ENCODE results near the gene NPL.
A peak's percentile ranks its signal among the peaks of the same experiment; 100 is the strongest.

The NPL gene

DNA sequence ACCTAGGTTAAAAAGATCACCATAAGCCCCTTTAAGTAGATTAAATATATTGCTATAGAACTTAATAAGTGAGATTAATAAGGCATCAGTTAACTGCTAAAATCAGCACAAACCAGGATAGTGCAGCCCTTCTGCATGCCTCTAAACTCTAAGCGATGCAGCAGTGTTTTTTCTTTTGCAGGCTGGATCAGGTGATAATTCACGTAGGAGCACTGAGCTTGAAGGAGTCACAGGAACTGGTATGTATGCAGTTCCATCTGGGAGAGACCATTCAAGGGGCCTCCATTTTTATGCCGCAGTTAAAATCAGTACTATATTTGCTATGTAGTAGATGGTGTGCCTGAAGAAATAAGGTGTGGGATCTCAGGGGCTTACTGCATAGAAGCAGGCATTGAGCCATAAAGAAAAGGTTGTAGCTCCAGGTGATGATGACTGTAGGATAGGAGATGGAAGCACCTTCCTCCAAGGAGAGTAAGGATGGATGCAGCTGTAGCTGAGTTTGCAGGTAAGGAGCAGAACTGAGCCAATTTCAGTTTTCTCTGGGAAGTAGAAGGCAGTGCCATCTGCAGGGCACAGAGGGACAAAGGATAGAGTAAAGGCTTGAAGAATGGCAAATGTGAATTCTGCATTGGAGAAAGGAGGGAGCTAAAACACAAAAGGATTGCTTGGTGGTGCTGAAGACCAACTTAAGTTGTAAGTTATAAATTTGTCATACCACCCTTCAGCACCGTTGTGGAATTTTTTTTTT, 22.6 kb downstream of the NPL start:
- DNase-seq (ENCODE audit: low read depth in 2 of 3, low spot score in 1 of 3): no peak

- DNase-seq (ENCODE audit: low read depth in 2 of 3, low spot score in 1 of 3): no peak
These were observed 27.3 kb downstream of the NPL start for GRCh38 chr1:182816863-182817262.

- DNase-seq (ENCODE audit: low read depth in 2 of 3, low spot score in 1 of 3): no peak
These were observed 28.2 kb downstream of the NPL start for GRCh38 chr1:182817802-182818201.

GRCh38 chr1:182823220-182823619, 33.6 kb downstream of the NPL start:
- no peak for DNase-seq (ENCODE audit: low read depth in 2 of 3, low spot score in 1 of 3)

DNA sequence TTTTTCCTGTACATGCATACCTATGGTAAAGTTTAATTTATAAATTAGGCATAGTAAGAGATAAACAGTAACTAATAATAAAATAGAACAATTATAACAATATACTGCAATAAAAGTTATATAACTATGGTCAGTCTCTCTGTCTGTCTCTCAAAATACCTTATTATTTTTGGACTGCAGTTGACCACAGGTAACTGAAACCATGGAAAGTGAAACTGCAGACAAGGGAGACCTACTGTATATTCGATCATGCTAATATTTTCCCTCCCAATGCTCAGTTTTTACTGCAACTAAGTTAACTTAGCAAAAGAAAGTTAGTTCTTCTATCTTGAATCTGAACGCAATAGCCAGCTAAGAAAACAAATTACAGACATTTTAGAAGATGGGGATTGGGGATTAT, 37.3 kb downstream of the NPL start:
- no peak for DNase-seq (ENCODE audit: low read depth in 2 of 3, low spot score in 1 of 3)

- no peak for DNase-seq (ENCODE audit: low read depth in 2 of 3, low spot score in 1 of 3)
These were observed 39.8 kb downstream of the NPL start for GRCh38 chr1:182829285-182829932.

DNA sequence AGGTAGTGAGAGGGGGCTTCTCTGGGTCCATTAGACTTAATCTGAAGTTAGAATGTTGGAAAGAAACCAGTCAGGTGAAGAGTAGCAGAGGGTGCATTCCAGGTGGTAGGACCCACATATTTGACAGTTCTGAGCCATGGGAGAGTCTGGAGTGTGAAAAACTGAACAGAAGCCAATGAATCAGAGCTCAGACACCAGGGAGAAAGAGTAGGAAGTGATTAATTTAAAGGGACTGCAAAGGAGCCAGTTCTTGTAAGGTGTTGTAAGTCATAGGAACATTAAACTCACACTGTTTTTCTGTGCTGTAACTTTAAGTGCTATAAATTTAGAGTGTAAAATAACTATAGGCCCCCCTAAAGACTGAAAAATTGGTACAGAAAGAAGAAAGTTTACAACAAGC, 43.7 kb downstream of the NPL start:
- no peak for DNase-seq (ENCODE audit: low read depth in 2 of 3, low spot score in 1 of 3)

- no peak for DNase-seq (ENCODE audit: low read depth in 2 of 3, low spot score in 1 of 3)
These were observed 44.8 kb downstream of the NPL start for GRCh38 chr1:182834326-182834725.

- DNase-seq (ENCODE audit: low read depth in 2 of 3, low spot score in 1 of 3): no peak
These were observed 46.2 kb downstream of the NPL start for GRCh38 chr1:182835806-182836205.

DNA sequence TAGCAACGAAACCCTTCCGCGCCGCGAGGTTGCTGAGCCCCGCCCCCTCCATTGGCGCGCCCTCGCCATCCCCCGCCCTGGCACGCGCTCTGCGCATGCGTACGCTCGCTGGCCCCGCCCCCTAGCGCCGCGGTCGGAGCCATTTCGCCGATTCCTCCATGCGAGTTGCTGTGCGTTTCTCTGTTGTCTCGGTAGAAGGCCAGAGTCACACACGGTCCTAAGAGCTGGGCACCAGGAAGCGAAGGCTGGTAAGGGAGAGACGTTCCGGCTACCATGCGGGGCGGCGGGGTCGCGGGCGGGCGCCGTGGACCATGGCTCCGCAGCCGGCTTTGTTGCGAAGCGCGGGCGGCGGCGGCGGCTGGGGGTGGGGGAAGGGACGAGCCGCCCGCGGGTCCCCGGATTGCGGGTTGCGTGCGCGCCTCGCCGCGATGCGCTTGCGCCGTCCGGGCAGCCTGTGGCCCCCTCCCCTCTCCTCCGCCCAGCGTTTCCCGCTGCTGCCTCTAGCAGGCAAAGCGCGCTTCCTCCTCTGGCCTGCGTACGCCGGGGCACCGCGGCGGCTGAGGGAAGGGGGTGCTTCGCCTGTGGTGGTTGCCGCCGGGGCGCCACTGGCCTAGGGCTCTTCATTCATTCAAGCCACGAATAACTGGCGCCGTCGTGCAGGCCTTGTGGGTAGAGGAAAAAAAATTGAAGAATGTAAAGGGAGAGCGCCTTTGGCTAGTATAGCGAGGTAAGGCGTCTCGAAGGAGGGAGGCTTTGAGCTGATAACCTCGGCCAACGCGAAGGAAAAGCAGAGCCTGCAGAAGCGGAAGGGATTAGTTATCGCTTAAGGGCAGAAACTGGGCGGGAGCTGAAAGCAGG, 49.9 kb downstream of the NPL start, which contains the start of gene DHX9:
DHX9 (plus strand) TSS at position 139 of the 858 bp plus-strand sequence. CDS start 3,220 bp downstream, outside the sequence.
- DNase-seq (ENCODE audit: low read depth in 2 of 3, low spot score in 1 of 3): peak; percentile 89 to 93 (median 92)

GRCh38 chr1:182841368-182841988, 51.9 kb downstream of the NPL start:
- DNase-seq (ENCODE audit: low read depth in 2 of 3, low spot score in 1 of 3): no peak

GRCh38 chr1:182842265-182842664, 52.7 kb downstream of the NPL start:
- DNase-seq (ENCODE audit: low read depth in 2 of 3, low spot score in 1 of 3): no peak

DNA sequence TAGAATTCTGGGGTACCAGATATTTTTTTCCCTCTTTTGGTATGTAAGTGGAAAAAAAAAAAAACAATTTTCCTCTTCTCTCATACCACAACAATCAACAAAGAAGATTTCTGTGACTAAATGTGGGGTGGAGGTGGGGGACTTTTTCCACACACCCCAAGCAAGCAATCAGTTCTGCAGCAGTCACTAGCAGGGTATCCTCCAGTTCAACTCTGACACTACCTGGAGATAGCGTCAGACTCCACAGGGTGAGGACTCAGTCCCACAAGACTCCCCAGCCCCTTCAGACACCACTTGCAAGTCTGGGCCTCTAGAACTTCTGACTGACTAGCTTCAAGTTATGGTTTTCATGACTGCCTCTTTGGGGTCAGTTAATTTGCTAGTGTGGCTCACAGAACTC, 55.8 kb downstream of the NPL start:
- peak in 1 of 3 donors; percentile 16 for DNase-seq (ENCODE audit: low read depth in 2 of 3, low spot score in 1 of 3)

- DNase-seq (ENCODE audit: low read depth in 2 of 3, low spot score in 1 of 3): no peak
These were observed 56.3 kb downstream of the NPL start for GRCh38 chr1:182845894-182846293.

DNA sequence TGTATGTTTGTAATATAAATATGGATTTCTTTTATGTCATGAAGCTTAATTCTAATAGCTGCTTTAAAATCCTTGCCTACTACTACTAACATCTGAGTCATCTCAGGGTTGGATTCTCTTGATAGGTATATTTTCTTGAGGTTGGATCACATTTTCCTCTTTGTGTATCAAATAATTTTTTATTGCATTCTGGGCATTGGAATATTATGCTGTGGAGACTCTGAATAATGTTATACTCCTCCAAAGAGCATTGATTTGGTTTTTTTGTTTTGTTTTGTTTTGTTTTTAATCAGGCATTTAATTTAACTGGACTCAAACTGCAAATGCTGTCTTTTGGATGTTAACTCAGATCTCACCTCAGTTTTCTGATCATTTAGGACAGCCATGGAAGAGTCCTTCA, 57.5 kb downstream of the NPL start:
- no peak for DNase-seq (ENCODE audit: low read depth in 2 of 3, low spot score in 1 of 3)

DNA sequence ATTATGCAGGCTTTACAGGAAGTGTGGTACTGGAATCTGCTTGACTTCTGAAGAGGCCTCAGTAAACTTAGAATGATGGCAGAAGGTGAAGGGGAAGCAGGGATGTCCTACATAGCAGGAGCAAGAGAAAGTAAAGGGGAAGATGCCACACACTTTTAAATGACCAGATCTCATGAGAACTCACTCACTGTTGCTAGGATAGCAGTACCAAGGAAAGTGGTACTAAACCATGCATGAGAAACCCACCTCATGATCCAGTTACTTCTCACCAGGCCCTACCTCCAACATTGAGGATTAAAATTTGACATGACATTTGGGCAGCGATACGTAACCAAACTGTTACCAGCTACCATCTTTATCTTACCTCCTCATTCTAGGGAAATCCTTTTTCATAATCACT, 59.2 kb downstream of the NPL start:
- DNase-seq (ENCODE audit: low read depth in 2 of 3, low spot score in 1 of 3): no peak

GRCh38 chr1:182850319-182850718, 60.7 kb downstream of the NPL start:
- DNase-seq (ENCODE audit: low read depth in 2 of 3, low spot score in 1 of 3): no peak

- DNase-seq (ENCODE audit: low read depth in 2 of 3, low spot score in 1 of 3): no peak
These were observed 62.3 kb downstream of the NPL start for GRCh38 chr1:182851825-182852224.

GRCh38 chr1:182855911-182856310, 66.3 kb downstream of the NPL start:
- DNase-seq (ENCODE audit: low read depth in 2 of 3, low spot score in 1 of 3): no peak

DNA sequence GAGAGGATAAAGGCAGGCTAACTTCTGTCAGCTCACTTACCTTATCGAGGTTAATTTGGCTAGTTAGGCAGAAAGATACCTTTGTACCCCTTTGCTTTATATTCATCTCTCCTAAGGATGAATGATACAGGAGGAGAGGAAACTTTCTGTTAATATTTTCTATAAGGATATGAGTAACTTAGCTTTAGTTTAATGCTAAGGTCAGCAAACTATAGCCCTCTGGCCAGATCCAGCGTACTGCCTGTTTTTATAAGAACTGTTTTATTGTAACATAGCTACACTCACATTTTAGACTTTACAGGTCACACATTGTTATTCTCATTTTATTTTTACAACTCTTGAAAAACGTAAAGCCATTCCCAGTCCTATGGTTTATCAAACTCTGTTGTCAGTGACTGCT, 67.6 kb downstream of the NPL start:
- no peak for DNase-seq (ENCODE audit: low read depth in 2 of 3, low spot score in 1 of 3)

GRCh38 chr1:182860658-182861057, 71.1 kb downstream of the NPL start:
- no peak for DNase-seq (ENCODE audit: low read depth in 2 of 3, low spot score in 1 of 3)

Measured in stimulated activated CD4-positive, alpha-beta T cell treated with anti-CD3 and anti-CD28 coated beads, Interleukin-12 subunit alpha, Interleukin-12 subunit beta, amount 100 ng/mL, for 48 hours (primary cell).